Suprapubic skin (tissue), 4 donors: ENCODE results near the gene FGF22. TPM values are rescaled to one million over a fixed set of nuclear protein-coding genes. Genes with fewer than 3 reads are reported as not detected.

Experiments used
- DNase-seq, 2 donors: peaks; one replicate each; pipeline ENCODE4 v3.0.0-alpha.2; 2019; ENCODE audit warnings: low spot score in 2 of 2
- H3K27ac ChIP-seq: fragments of 200-600 bp; sonication (generic); one replicate; pipeline ENCODE4 v1.5.1; 2019
- H3K27me3 ChIP-seq: fragments of 200-600 bp; sonication (generic); one replicate; pipeline ENCODE4 v1.5.1; 2019
- H3K36me3 ChIP-seq: fragments of 200-600 bp; sonication (generic); one replicate; pipeline ENCODE4 v1.5.1; 2019
- H3K4me1 ChIP-seq: fragments of 200-600 bp; sonication (generic); one replicate; pipeline ENCODE4 v1.5.1; 2019
- H3K4me3 ChIP-seq: fragments of 200-600 bp; sonication (generic); one replicate; pipeline ENCODE4 v1.5.1; 2019; ENCODE audit warnings: mild to moderate bottlenecking
- H3K9me3 ChIP-seq: fragments of 200-600 bp; sonication (generic); one replicate; pipeline ENCODE4 v1.5.1; 2019
- CTCF ChIP-seq, 2 donors: fragments of 200-600 bp in 1 of 2; fragments of 450-650 bp in 1 of 2; sonication (generic) in 1 of 2; IDR thresholded peaks; one replicate each; pipeline ENCODE4 v1.5.1; 2016 to 2019; ENCODE audit warnings: antibody characterized with exemption in 2 of 2, mild to moderate bottlenecking in 1 of 2, moderate library complexity in 1 of 2
- EP300 ChIP-seq: sonication (generic); formaldehyde crosslinking; IDR thresholded peaks from one replicate; pipeline ENCODE4 v1.6.1; 2017; ENCODE audit warnings: antibody characterized with exemption
- POLR2A ChIP-seq, 2 donors: fragments of 450-650 bp; IDR thresholded peaks; one replicate each; pipeline ENCODE4 v1.6.1; 2017; ENCODE audit warnings: antibody characterized with exemption in 2 of 2, mild to moderate bottlenecking in 2 of 2, moderate library complexity in 2 of 2
- POLR2AphosphoS5 ChIP-seq, 3 donors: sonication (generic); formaldehyde crosslinking; IDR thresholded peaks; one replicate each; pipeline ENCODE4 v1.6.1; 2017; ENCODE audit warnings: antibody characterized with exemption in 3 of 3
- WGBS: methylation state at CpG from one replicate; pipeline ENCODE4 v1.1.5; 2018; 5-methylcytosine and 5-hydroxymethylcytosine counted together
- total RNA-seq, 4 donors: library from RNA; depleted of rRNA; stranded (reverse); fragments of >200 nt; gene quantifications; one replicate each; pipeline ENCODE4 v1.1.0, GENCODE V29; 2016

Gene FGF22
- total RNA-seq, 4 donors from 2014 or later: 5.2 to 13.0 (median 9.2) TPM

GRCh38 chr19:610071-610800, 29.4 kb upstream of the FGF22 start:
- peak overlapping the region; percentile 28 for H3K4me3 ChIP-seq

GRCh38 chr19:610801-611480, 28.7 kb upstream of the FGF22 start:
- H3K9me3 ChIP-seq: no peaks in the 10 kb centered on the region
- DNase-seq: no peak
- TF ChIP-seq EP300 (no peak), POLR2A (IDR thresholded peaks at IDR 0.05) (no peak), POLR2AphosphoS5 (IDR thresholded peaks at IDR 0.05) (no peak), CTCF (IDR thresholded peaks at IDR 0.05) (no peak)
- peaks cover 27% of the 10 kb centered on the region for H3K4me1 ChIP-seq
- H3K36me3 ChIP-seq: no peaks in the 10 kb centered on the region
- peak overlapping the region; percentile 28 for H3K4me3 ChIP-seq
- WGBS: 22% methylated on average over 29 of the region's 36 CpGs
- peak overlapping the region; percentile 18 for H3K27ac ChIP-seq
- H3K27me3 ChIP-seq: peaks cover 11% of the 10 kb centered on the region

More at GRCh38 chr19:610071-610800, 29.4 kb upstream of the FGF22 start:
- Histone ChIP-seq H3K4me1 (peaks cover 23% of the 10 kb centered on the region), H3K36me3 (no peaks in the 10 kb centered on the region), H3K9me3 (no peaks in the 10 kb centered on the region), H3K27ac (peak overlapping the region; percentile 18), H3K27me3 (peaks cover 11% of the 10 kb centered on the region)
- 29% methylated on average over 5 of the region's 38 CpGs for WGBS
- TF ChIP-seq EP300 (no peak), CTCF (IDR thresholded peaks at IDR 0.05) (no peak), POLR2A (IDR thresholded peaks at IDR 0.05) (no peak), POLR2AphosphoS5 (IDR thresholded peaks at IDR 0.05) (no peak)
- DNase-seq: no peak

GRCh38 chr19:611481-611868, 28.2 kb upstream of the FGF22 start:
- Histone ChIP-seq H3K4me3 (peak overlapping the region; percentile 28), H3K27me3 (peaks cover 11% of the 10 kb centered on the region), H3K36me3 (no peaks in the 10 kb centered on the region), H3K4me1 (peaks cover 30% of the 10 kb centered on the region), H3K9me3 (no peaks in the 10 kb centered on the region), H3K27ac (no peak overlapping the region)
- TF ChIP-seq POLR2AphosphoS5 (IDR thresholded peaks at IDR 0.05): no peak
- no peak for TF ChIP-seq POLR2A (IDR thresholded peaks at IDR 0.05)
- TF ChIP-seq EP300: no peak
- TF ChIP-seq CTCF (IDR thresholded peaks at IDR 0.05): no peak
- 81% methylated on average over 4 of the region's 13 CpGs for WGBS
- DNase-seq: no peak

- 92% methylated on average over 31 of the region's 33 CpGs for WGBS
- Histone ChIP-seq H3K36me3 (peaks cover 8% of the 10 kb centered on the region), H3K4me1 (peaks cover 33% of the 10 kb centered on the region), H3K27ac (no peak overlapping the region), H3K9me3 (no peaks in the 10 kb centered on the region), H3K27me3 (peaks cover 16% of the 10 kb centered on the region), H3K4me3 (no peak overlapping the region)
- TF ChIP-seq POLR2A (IDR thresholded peaks at IDR 0.05) (no peak), EP300 (no peak), POLR2AphosphoS5 (IDR thresholded peaks at IDR 0.05) (no peak), CTCF (IDR thresholded peaks at IDR 0.05) (no peak)
- DNase-seq: no peak
Measured at GRCh38 chr19:612941-613340, 26.7 kb upstream of the FGF22 start.
